WTC11 (cell line): ENCODE results near the gene FGD3. TPM values are rescaled to one million over a fixed set of nuclear protein-coding genes. Genes with fewer than 3 reads are reported as not detected.

Experiments
- ATAC-seq: fragments of 200-7000 bp; cut with Tn5 transposase; 2 replicates; pipeline ENCODE4 v1.10.0; 2021; ENCODE audit warnings: mild to moderate bottlenecking, moderate library complexity
- CTCF ChIA-PET: fragments of 300-600 bp; sonication (Branson Sonifier 250); formaldehyde crosslinking; loops from one replicate; lab custom pipeline; 2021; ENCODE audit warnings: antibody characterized with exemption; lab: Charles Lee
- POLR2A ChIA-PET: fragments of 350-600 bp; sonication (Branson Sonifier 250); formaldehyde crosslinking; loops from one replicate; lab custom pipeline; 2021; ENCODE audit warnings: antibody characterized with exemption; lab: Charles Lee
- DNase-seq: peaks from one replicate; pipeline ENCODE4 v3.0.0; 2021; ENCODE audit warnings: low spot score
- H3K27ac Mint-ChIP-seq: 2 replicates; pipeline ENCODE4 v1.8.0; 2021; ENCODE audit warnings: mixed read lengths
- H3K27me3 Mint-ChIP-seq: 2 replicates; pipeline ENCODE4 v1.8.0; 2021; ENCODE audit warnings: low read depth, mild to moderate bottlenecking, moderate library complexity, mixed read lengths
- H3K36me3 Mint-ChIP-seq: 2 replicates; pipeline ENCODE4 v1.8.0; 2021; ENCODE audit warnings: mixed read lengths
- H3K4me1 Mint-ChIP-seq: 2 replicates; pipeline ENCODE4 v1.8.0; 2022; ENCODE audit warnings: mixed read lengths
- H3K4me3 Mint-ChIP-seq: 2 replicates; pipeline ENCODE4 v1.8.0; 2021; ENCODE audit warnings: mild to moderate bottlenecking, moderate library complexity, mixed read lengths
- H3K9me3 Mint-ChIP-seq: 2 replicates; pipeline ENCODE4 v1.8.0; 2021; ENCODE audit warnings: mixed read lengths
- AR ChIP-seq: fragments of 250-450 bp; sonication (Bioruptor Pico); IDR thresholded peaks from 2 replicates; pipeline ENCODE4 v1.9.0; 2021; ENCODE audit warnings: mild to moderate bottlenecking
- ARID4B ChIP-seq: sonication (generic); formaldehyde crosslinking; IDR thresholded peaks from 2 replicates; pipeline ENCODE4 v1.8.0; 2023; ENCODE audit warnings: missing genetic modification reagents, mild to moderate bottlenecking, borderline replicate concordance
- ATF6 ChIP-seq: sonication (generic); formaldehyde crosslinking; IDR thresholded peaks from 2 replicates; pipeline ENCODE4 v1.8.1; 2023; ENCODE audit warnings: mild to moderate bottlenecking, missing genetic modification reagents
- ELF4 ChIP-seq: sonication (generic); formaldehyde crosslinking; IDR thresholded peaks from 2 replicates; pipeline ENCODE4 v1.8.1; 2022; ENCODE audit warnings: low read depth, mild to moderate bottlenecking, moderate library complexity, missing genetic modification reagents
- ERG ChIP-seq: fragments of 250-450 bp; sonication (Bioruptor Pico); IDR thresholded peaks from 2 replicates; pipeline ENCODE4 v1.8.0; 2021; ENCODE audit warnings: mild to moderate bottlenecking
- GTF2I ChIP-seq: fragments of 250-450 bp; sonication (Bioruptor Pico); conservative IDR thresholded peaks from 2 replicates; pipeline ENCODE4 v1.4.0; 2021; ENCODE audit warnings: mild to moderate bottlenecking
- JUN ChIP-seq: sonication (generic); formaldehyde crosslinking; IDR thresholded peaks from 2 replicates; pipeline ENCODE4 v1.8.0; 2023; ENCODE audit warnings: mild to moderate bottlenecking, missing genetic modification reagents
- NR1H2 ChIP-seq: sonication (generic); formaldehyde crosslinking; IDR thresholded peaks from 2 replicates; pipeline ENCODE4 v1.9.0; 2021; ENCODE audit warnings: mild to moderate bottlenecking, moderate library complexity, missing genetic modification reagents
- PRRX2 ChIP-seq: fragments of 250-450 bp; sonication (Bioruptor Pico); IDR thresholded peaks from 2 replicates; pipeline ENCODE4 v1.8.0; 2021; ENCODE audit warnings: mild to moderate bottlenecking
- TEAD4 ChIP-seq: sonication (generic); formaldehyde crosslinking; IDR thresholded peaks from 2 replicates; pipeline ENCODE4 v1.8.0; 2022; ENCODE audit warnings: mild to moderate bottlenecking, missing genetic modification reagents
- USF2 ChIP-seq: sonication (generic); formaldehyde crosslinking; IDR thresholded peaks from 2 replicates; pipeline ENCODE4 v1.8.1; 2023; ENCODE audit warnings: mild to moderate bottlenecking, missing genetic modification reagents, moderate library complexity
- ZNF263 ChIP-seq: sonication (generic); formaldehyde crosslinking; IDR thresholded peaks from 2 replicates; pipeline ENCODE4 v1.8.1; 2022; ENCODE audit warnings: low read depth, mild to moderate bottlenecking, moderate library complexity, missing genetic modification reagents
- ZNF281 ChIP-seq: sonication (generic); formaldehyde crosslinking; IDR thresholded peaks from 2 replicates; pipeline ENCODE4 v1.8.0; 2023; ENCODE audit warnings: mild to moderate bottlenecking, missing genetic modification reagents
- ZNF671 ChIP-seq: fragments of 250-450 bp; sonication (Bioruptor Pico); IDR thresholded peaks from 2 replicates; pipeline ENCODE4 v1.8.0; 2021; ENCODE audit warnings: mild to moderate bottlenecking
- total RNA-seq: library from RNA; stranded (reverse); gene quantifications from 3 replicates; pipeline ENCODE4 v1.2.3, GENCODE V29; 2021

The FGD3 gene
- total RNA-seq, 1 experiment from 2014 or later: 1.9 TPM

GRCh38 chr9:92966518-92966800 is 19.1 kb downstream of the FGD3 start:
- H3K4me3 Mint-ChIP-seq: no peak overlapping the region
- CTCF ChIA-PET: interaction anchor here (1.4 to 1.8 kb wide), 2 partner anchors 37 to 150 kb away, joined by 3 to 6 read pairs; no protein-coding TSS in a partner anchor
- no peak for TF ChIP-seq GTF2I (CRISPR knock-in tag)
- TF ChIP-seq TEAD4 (CRISPR knock-in tag): no peak
- TF ChIP-seq ATF6: no peak
- no peak for TF ChIP-seq USF2 (CRISPR knock-in tag)
- no peak for TF ChIP-seq PRRX2 (CRISPR knock-in tag)
- no peak for TF ChIP-seq AR
- TF ChIP-seq ARID4B: no peak
- TF ChIP-seq ELF4 (CRISPR knock-in tag): no peak
- POLR2A ChIA-PET: no interaction called here
- peaks cover 43% of the 10 kb centered on the region for H3K4me1 Mint-ChIP-seq
- no peak for DNase-seq
- peaks cover 2% of the 10 kb centered on the region for H3K36me3 Mint-ChIP-seq
- H3K27ac Mint-ChIP-seq: no peak overlapping the region
- peaks cover 8% of the 10 kb centered on the region for H3K9me3 Mint-ChIP-seq
- H3K27me3 Mint-ChIP-seq: no peaks in the 10 kb centered on the region; the same call in 1 of the 2 replicates
- ATAC-seq: no peak

- DNase-seq: no peak
- ATAC-seq: no peak
- ChIA-PET CTCF (no interaction called here), POLR2A (no interaction called here)
- Mint-ChIP-seq H3K4me1 (peaks cover 54% of the 10 kb centered on the region), H3K9me3 (no peaks in the 10 kb centered on the region), H3K4me3 (no peak overlapping the region), H3K36me3 (no peaks in the 10 kb centered on the region), H3K27ac (no peak overlapping the region), H3K27me3 (no peaks in the 10 kb centered on the region; the same call in 1 of the 2 replicates)
- TF ChIP-seq ERG: no peak
- no peak for TF ChIP-seq ZNF671 (CRISPR knock-in tag)
- TF ChIP-seq JUN (CRISPR knock-in tag): no peak
- TF ChIP-seq ZNF281 (CRISPR knock-in tag): no peak
- no peak for TF ChIP-seq NR1H2 (CRISPR knock-in tag)
- no peak for TF ChIP-seq ZNF263 (CRISPR knock-in tag)
These were observed 20.8 kb downstream of the FGD3 start for GRCh38 chr9:92968081-92968480.
